ENCODE measurements around the gene HSDL1.

The HSDL1 gene

GRCh38 chr16:84186685-84187437 lies 41.9 kb upstream of the HSDL1 start, which contains the start of gene TAF1C:
TAF1C (minus strand) TSS chr16:84187057; CDS start chr16:84184988, 2,069 bp downstream.
- peak; percentile 93 to 95 for DNase-seq
- Histone ChIP-seq H3K36me3 (peaks cover 10 to 32% (median 25%) of the 10 kb centered on the region in 3 donors), H3K4me3 (peak within 1 kb of the TSS; percentile 92 to 94), H3K27ac (peak within 1 kb of the TSS; percentile 76 to 90), H3K4me1 (peaks cover 0 to 22% (median 10%) of the 10 kb centered on the region in 4 donors), H3K9me3 (no peaks in the 10 kb centered on the region), H3K27me3 (no peaks in the 10 kb centered on the region)
- TF ChIP-seq, protein P1, sequence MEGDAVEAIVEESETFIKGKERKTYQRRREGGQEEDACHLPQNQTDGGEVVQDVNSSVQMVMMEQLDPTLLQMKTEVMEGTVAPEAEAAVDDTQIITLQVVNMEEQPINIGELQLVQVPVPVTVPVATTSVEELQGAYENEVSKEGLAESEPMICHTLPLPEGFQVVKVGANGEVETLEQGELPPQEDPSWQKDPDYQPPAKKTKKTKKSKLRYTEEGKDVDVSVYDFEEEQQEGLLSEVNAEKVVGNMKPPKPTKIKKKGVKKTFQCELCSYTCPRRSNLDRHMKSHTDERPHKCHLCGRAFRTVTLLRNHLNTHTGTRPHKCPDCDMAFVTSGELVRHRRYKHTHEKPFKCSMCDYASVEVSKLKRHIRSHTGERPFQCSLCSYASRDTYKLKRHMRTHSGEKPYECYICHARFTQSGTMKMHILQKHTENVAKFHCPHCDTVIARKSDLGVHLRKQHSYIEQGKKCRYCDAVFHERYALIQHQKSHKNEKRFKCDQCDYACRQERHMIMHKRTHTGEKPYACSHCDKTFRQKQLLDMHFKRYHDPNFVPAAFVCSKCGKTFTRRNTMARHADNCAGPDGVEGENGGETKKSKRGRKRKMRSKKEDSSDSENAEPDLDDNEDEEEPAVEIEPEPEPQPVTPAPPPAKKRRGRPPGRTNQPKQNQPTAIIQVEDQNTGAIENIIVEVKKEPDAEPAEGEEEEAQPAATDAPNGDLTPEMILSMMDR (IDR thresholded peaks at IDR 0.05): peak; percentile 96 to 98
- intact Hi-C loops (cut with DNase I; ENCODE audit: low total_unique reads): loop anchor here (10.0 kb wide), 3 partner anchors 102 to 222 kb away; partner anchors contain the start of gene NECAB2

GRCh38 chr16:84184775-84185174 lies 39.8 kb upstream of the HSDL1 start:
- H3K4me3 ChIP-seq: peak overlapping the region in 1 of 2 donors; percentile 94
- no peak overlapping the region for H3K27ac ChIP-seq
- H3K4me1 ChIP-seq: peaks cover 0 to 22% (median 10%) of the 10 kb centered on the region in 4 donors
- TF ChIP-seq, protein P1 (IDR thresholded peaks at IDR 0.05): no peak
- intact Hi-C loops (cut with DNase I; ENCODE audit: low total_unique reads): loop anchor here (10.0 kb wide), 3 partner anchors 100 to 220 kb away; partner anchors contain the start of gene NECAB2
- H3K36me3 ChIP-seq: peaks cover 29 to 53% (median 46%) of the 10 kb centered on the region in 3 donors
- H3K9me3 ChIP-seq: no peaks in the 10 kb centered on the region
- no peaks in the 10 kb centered on the region for H3K27me3 ChIP-seq
- no peak for DNase-seq

- Histone ChIP-seq H3K4me3 (no peak overlapping the region), H3K27ac (no peak overlapping the region), H3K36me3 (peaks cover 35 to 60% (median 54%) of the 10 kb centered on the region in 3 donors), H3K4me1 (peaks cover 0 to 22% (median 10%) of the 10 kb centered on the region in 4 donors), H3K9me3 (no peaks in the 10 kb centered on the region), H3K27me3 (no peaks in the 10 kb centered on the region)
- intact Hi-C loops (cut with DNase I; ENCODE audit: low total_unique reads): loop anchor here (10.0 kb wide), 3 partner anchors 99 to 219 kb away; partner anchors contain the start of gene NECAB2
- no peak for DNase-seq
- TF ChIP-seq, protein P1 (IDR thresholded peaks at IDR 0.05): peak in 1 of 2 experiments; percentile 11
These were observed 39.1 kb upstream of the HSDL1 start for GRCh38 chr16:84183911-84184591.

DNA sequence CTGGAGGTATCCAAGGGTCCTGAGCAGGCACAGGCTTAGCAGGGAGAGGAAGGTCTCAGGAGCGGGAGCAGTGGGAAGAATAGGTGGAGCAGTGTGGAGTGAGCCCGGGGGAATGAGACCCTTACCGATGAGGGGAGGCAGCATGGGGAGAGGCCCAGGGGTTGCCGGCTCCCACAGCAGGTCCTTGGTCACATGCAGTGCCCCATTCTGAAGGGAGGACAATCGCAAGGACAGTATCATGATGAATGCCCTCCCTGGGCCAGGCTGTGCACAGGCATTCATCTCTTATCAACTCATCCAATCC lies 38.5 kb upstream of the HSDL1 start:
- no peak for DNase-seq
- no peak overlapping the region for H3K4me3 ChIP-seq
- H3K27me3 ChIP-seq: no peaks in the 10 kb centered on the region
- TF ChIP-seq, protein P1 (IDR thresholded peaks at IDR 0.05): no peak
- intact Hi-C loops (cut with DNase I; ENCODE audit: low total_unique reads): loop anchor here (10.0 kb wide), 3 partner anchors 99 to 219 kb away; partner anchors contain the start of gene NECAB2
- no peak overlapping the region for H3K27ac ChIP-seq
- peaks cover 39 to 66% (median 59%) of the 10 kb centered on the region in 3 donors for H3K36me3 ChIP-seq
- peaks cover 0 to 22% (median 10%) of the 10 kb centered on the region in 4 donors for H3K4me1 ChIP-seq
- no peaks in the 10 kb centered on the region for H3K9me3 ChIP-seq

DNA sequence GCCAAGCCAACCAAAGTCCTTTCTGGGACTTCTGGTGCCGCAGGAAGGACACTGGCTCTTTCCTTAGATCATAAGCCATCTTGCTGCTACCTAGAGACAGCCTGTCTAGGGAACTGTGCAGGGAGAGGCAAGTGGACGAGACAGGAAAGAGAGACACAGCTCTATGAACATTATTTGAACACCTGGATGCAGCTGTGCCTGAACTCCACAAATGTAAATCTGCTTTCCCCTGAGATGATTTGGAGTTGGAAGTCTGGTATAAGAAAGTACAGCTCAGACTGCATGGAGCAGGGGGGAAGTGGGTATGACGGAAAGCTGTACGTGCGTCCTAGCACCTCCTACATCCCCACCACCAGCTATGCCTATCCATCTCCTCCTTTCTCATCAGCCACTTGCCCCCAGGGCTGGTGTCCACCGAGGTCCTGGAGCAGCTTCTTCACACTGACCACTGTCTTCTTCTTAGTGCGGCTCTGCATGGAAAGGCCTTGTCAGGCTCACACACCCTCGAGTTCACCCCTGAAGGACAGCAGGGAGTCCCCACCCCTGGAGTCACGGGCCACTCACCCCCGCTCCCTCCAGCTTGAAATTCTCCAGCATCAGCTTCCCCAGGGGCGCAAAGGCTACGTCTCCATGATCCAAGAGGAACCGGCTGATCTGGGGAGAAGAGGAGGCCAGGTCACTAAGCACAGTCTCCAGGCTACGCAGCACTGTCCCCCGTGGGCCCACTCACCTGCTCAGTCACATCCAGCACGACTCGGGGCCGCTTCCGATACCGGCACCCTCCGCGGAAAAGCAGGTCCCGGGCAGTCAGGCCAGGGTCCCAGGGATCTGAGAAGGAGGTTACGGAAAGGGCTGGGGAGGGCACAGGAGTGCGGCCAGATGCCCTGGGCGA lies 37.9 kb upstream of the HSDL1 start:
- H3K36me3 ChIP-seq: peaks cover 39 to 68% (median 63%) of the 10 kb centered on the region in 3 donors
- TF ChIP-seq, protein P1 (IDR thresholded peaks at IDR 0.05): no peak
- no peaks in the 10 kb centered on the region for H3K27me3 ChIP-seq
- intact Hi-C loops (cut with DNase I; ENCODE audit: low total_unique reads): loop anchor here (10.0 kb wide), 3 partner anchors 98 to 218 kb away; partner anchors contain the start of gene NECAB2
- H3K27ac ChIP-seq: no peak overlapping the region
- peaks cover 0 to 25% (median 13%) of the 10 kb centered on the region in 4 donors for H3K4me1 ChIP-seq
- H3K9me3 ChIP-seq: no peaks in the 10 kb centered on the region
- no peak overlapping the region for H3K4me3 ChIP-seq
- no peak for DNase-seq

Data from tibial artery (tissue), 4 donors.